K562 (cell line): ENCODE results near the gene DCAF8. TPM values are rescaled to one million over a fixed set of nuclear protein-coding genes. Genes with fewer than 3 reads are reported as not detected.
A peak's percentile ranks its signal among the peaks of the same experiment; 100 is the strongest.

Experiments
- CEBPZ ChIP-seq: fragments of 150-350 bp; IDR thresholded peaks from 2 replicates; pipeline ENCODE4 v1.6.1; 2014; ENCODE audit warnings: low read depth, mild to moderate bottlenecking, low read length, borderline replicate concordance
- CREBBP ChIP-seq: IDR thresholded peaks from one replicate; pipeline ENCODE4 v1.6.1; 2012; ENCODE audit warnings: low read depth, mild to moderate bottlenecking, control low read depth, inconsistent platforms, low read length
- FOXO4 ChIP-seq: fragments of 450-650 bp; formaldehyde crosslinking; IDR thresholded peaks from 2 replicates; pipeline ENCODE4 v1.4.0; 2020; ENCODE audit warnings: mild to moderate bottlenecking, moderate library complexity
- GATA2 ChIP-seq: sonication (generic); formaldehyde crosslinking; IDR thresholded peaks from 2 replicates; pipeline ENCODE4 v1.4.0; 2020; ENCODE audit warnings: mild to moderate bottlenecking, missing genetic modification reagents
- GMEB1 ChIP-seq: fragments of 250-450 bp; sonication (Bioruptor Pico); IDR thresholded peaks from 2 replicates; pipeline ENCODE4 v1.4.0; 2020; ENCODE audit warnings: mild to moderate bottlenecking
- GTF2B ChIP-seq: IDR thresholded peaks from 2 replicates; pipeline ENCODE4 v1.6.1; 2011; ENCODE audit not compliant: insufficient read length; ENCODE audit errors: extremely low read depth
- JUNB ChIP-seq: fragments of 450-650 bp; formaldehyde crosslinking; conservative IDR thresholded peaks from 2 replicates; pipeline ENCODE4 v1.4.0; 2020; ENCODE audit warnings: mild to moderate bottlenecking
- LCOR ChIP-seq: sonication (generic); formaldehyde crosslinking; IDR thresholded peaks from 2 replicates; pipeline ENCODE4 v1.8.0; 2022; ENCODE audit warnings: mild to moderate bottlenecking, missing genetic modification reagents
- NEUROD1 ChIP-seq: fragments of 150-350 bp; IDR thresholded peaks from 2 replicates; pipeline ENCODE4 v1.6.1; 2014; ENCODE audit warnings: borderline replicate concordance, low read length, low read depth; ENCODE audit not compliant: partially characterized antibody
- NONO ChIP-seq, 2 experiments: fragments of 200-400 bp in 1 of 2; fragments of 450-650 bp in 1 of 2; formaldehyde crosslinking in 1 of 2; IDR thresholded peaks; 2 replicates each; pipeline ENCODE4 v1.6.1; 2017; ENCODE audit warnings: low read depth in 2 of 2, mild to moderate bottlenecking in 2 of 2, moderate library complexity in 2 of 2, low read length in 1 of 2
- PHTF2 ChIP-seq: fragments of 250-450 bp; sonication (Bioruptor Pico); IDR thresholded peaks from 2 replicates; pipeline ENCODE4 v1.5.0; 2021; ENCODE audit warnings: mild to moderate bottlenecking
- RBM25 ChIP-seq: fragments of 200-400 bp; formaldehyde crosslinking; IDR thresholded peaks from 2 replicates; pipeline ENCODE4 v1.6.1; 2018; ENCODE audit warnings: low read length, low read depth, moderate library complexity; ENCODE audit not compliant: severe bottlenecking
- SREBF1 ChIP-seq: fragments of 150-350 bp; IDR thresholded peaks from 2 replicates; pipeline ENCODE4 v1.6.1; 2014; ENCODE audit warnings: antibody characterized with exemption, low read depth, low read length, borderline replicate concordance
- TSHZ1 ChIP-seq: fragments of 250-450 bp; sonication (Bioruptor Pico); IDR thresholded peaks from 2 replicates; pipeline ENCODE4 v1.4.0; 2020; ENCODE audit warnings: mild to moderate bottlenecking, moderate library complexity
- ZFP36 ChIP-seq: fragments of 150-350 bp; IDR thresholded peaks from 2 replicates; pipeline ENCODE4 v1.6.1; 2018; ENCODE audit warnings: low read length, low read depth; ENCODE audit not compliant: partially characterized antibody
- ZNF121 ChIP-seq: sonication (generic); formaldehyde crosslinking; conservative IDR thresholded peaks from 2 replicates; pipeline ENCODE4 v1.8.0; 2022; ENCODE audit warnings: missing genetic modification reagents
- ZNF134 ChIP-seq: fragments of 250-450 bp; sonication (Bioruptor Pico); conservative IDR thresholded peaks from 2 replicates; pipeline ENCODE4 v1.4.0; 2020
- polyA plus RNA-seq, 8 experiments: library from polyadenylated mRNA; depleted of rRNA in 4 of 8; stranded (reverse) in 5 of 8; unstranded in 3 of 8; fragments of >200 nt; fragmentation: Nextera tagmentation in 2 of 8; fragmentation: Illumina TruSeq in 1 of 8; extraction: Ambion mirVana in 2 of 8; extraction: Trizol in 1 of 8; gene quantifications; 2 replicates each; pipeline versions ENCODE4 v1.2.1 to v1.2.3, GENCODE V29; 2011 to 2014; ENCODE audit warnings: inconsistent platforms in 1 of 8, missing spikeins in 1 of 8
- total RNA-seq, 7 experiments: library from RNA; depleted of rRNA in 6 of 7; stranded (reverse); fragments of >200 nt in 6 of 7; fragmentation: Illumina TruSeq in 2 of 7; extraction: Trizol in 2 of 7; gene quantifications; 2 replicates each; pipeline versions ENCODE4 v1.2.1 to v1.2.3, GENCODE V29; 2011 to 2021; ENCODE audit warnings: low replicate concordance in 1 of 7

Gene DCAF8
- total and polyA plus RNA-seq, 9 of the 15 experiments (the other 6 are each of a cell fraction or from before 2014, with no cell fraction given) = 11.6 to 149 (median 81.3) TPM

GRCh38 chr1:160284782-160285344 is 22.5 kb upstream of the DCAF8 start, which contains the start of gene PEX19 (continued):
- TF ChIP-seq GMEB1 (CRISPR knock-in tag) (no peak), LCOR (CRISPR knock-in tag) (peak; percentile 81), NONO (IDR thresholded peaks at IDR 0.05; ENCODE audit: low read depth in 2 of 2, low read length in 1 of 2) (0 out of 4 replicates have a peak, but pooled peaks of 1 of the 2 experiments have one; percentile 18), FOXO4 (CRISPR knock-in tag) (no peak), PHTF2 (CRISPR knock-in tag) (no peak), CREBBP (no peak), CEBPZ (no peak), JUNB (CRISPR knock-in tag) (no peak), GTF2B (no peak), SREBF1 (no peak), ZNF121 (CRISPR knock-in tag) (no peak), ZNF134 (CRISPR knock-in tag) (no peak), TSHZ1 (CRISPR knock-in tag) (no peak), NEUROD1 (peak; percentile 70), GATA2 (no peak), RBM25 (no peak), ZFP36 (no peak)
